ENCODE measurements around the gene CD300LB. TPM values are rescaled to one million over a fixed set of nuclear protein-coding genes. Genes with fewer than 3 reads are reported as not detected.

CD300LB gene
- total and polyA plus RNA-seq, 4 donors: 1.1 to 1.6 (median 1.3) TPM; not detected in 1

GRCh38 chr17:74555427-74555940, 24.2 kb upstream of the CD300LB start:
- Histone ChIP-seq H3K4me3 (ENCODE audit: low read length in 2 of 2) (no peak overlapping the region), H3K4me1 (ENCODE audit: control insufficient read depth in 1 of 2, insufficient read depth in 2 of 2, low read length in 2 of 2) (no peaks in the 10 kb centered on the region), H3K36me3 (ENCODE audit: control insufficient read depth in 1 of 2, insufficient read depth in 2 of 2, low read length in 1 of 2) (no peaks in the 10 kb centered on the region), H3K9me3 (ENCODE audit: control insufficient read depth, low read length) (peaks cover 1% of the 10 kb centered on the region), H3K27ac (ENCODE audit: low read depth in 1 of 2, low read length in 2 of 2) (no peak overlapping the region), H3K27me3 (ENCODE audit: control insufficient read depth in 1 of 2, insufficient read depth in 2 of 2, low read length in 1 of 2) (no peaks in the 10 kb centered on the region)
- ATAC-seq (ENCODE audit: low FRiP score) (no peak), DNase-seq (peak in 1 of 2 donors; percentile 41)
- WGBS, 2 donors: 63 to 67% methylated on average over 7 of the region's 7 CpGs
- intact Hi-C loops (cut with DNase I): no loop called here

DNA sequence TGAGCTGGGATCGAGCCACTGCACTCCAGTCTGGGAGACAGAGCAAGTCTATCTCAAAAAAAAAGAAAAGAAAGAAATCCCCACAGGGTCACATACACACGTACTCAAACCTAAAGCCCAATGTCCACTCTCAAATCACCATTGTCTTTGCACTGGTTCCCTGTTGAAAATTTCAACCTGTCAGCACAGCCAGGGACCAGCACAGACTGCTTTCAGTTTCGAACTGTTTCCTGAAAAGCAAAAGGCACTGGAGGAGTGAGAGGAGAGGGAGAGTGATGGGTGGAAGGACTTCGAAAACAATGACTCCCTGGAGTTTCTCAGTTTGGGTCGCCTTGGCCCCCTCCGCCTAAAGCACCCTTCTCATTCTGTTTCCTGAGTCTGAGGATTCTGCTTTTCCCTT, 23.6 kb upstream of the CD300LB start:
- peak in 1 of 2 donors; percentile 24 for DNase-seq
- WGBS, 2 donors: 42 to 53% methylated on average over 6 of the region's 6 CpGs

GRCh38 chr17:74552037-74552436, 20.8 kb upstream of the CD300LB start:
- Histone ChIP-seq H3K4me1 (ENCODE audit: control insufficient read depth in 1 of 2, insufficient read depth in 2 of 2, low read length in 2 of 2) (no peaks in the 10 kb centered on the region), H3K9me3 (ENCODE audit: control insufficient read depth, low read length) (no peaks in the 10 kb centered on the region), H3K4me3 (ENCODE audit: low read length in 2 of 2) (no peak overlapping the region), H3K27ac (ENCODE audit: low read depth in 1 of 2, low read length in 2 of 2) (no peak overlapping the region), H3K27me3 (ENCODE audit: control insufficient read depth in 1 of 2, insufficient read depth in 2 of 2, low read length in 1 of 2) (no peaks in the 10 kb centered on the region), H3K36me3 (ENCODE audit: control insufficient read depth in 1 of 2, insufficient read depth in 2 of 2, low read length in 1 of 2) (no peaks in the 10 kb centered on the region)
- 42 to 44% methylated on average over 7 of the region's 7 CpGs for WGBS, 2 donors
- intact Hi-C loops (cut with DNase I): no loop called here
- DNase-seq (no peak), ATAC-seq (ENCODE audit: low FRiP score) (no peak)

More for the DNA sequence above, 23.6 kb upstream of the CD300LB start:
- ATAC-seq (ENCODE audit: low FRiP score): no peak
- Histone ChIP-seq H3K4me3 (ENCODE audit: low read length in 2 of 2) (no peak overlapping the region), H3K27me3 (ENCODE audit: control insufficient read depth in 1 of 2, insufficient read depth in 2 of 2, low read length in 1 of 2) (no peaks in the 10 kb centered on the region), H3K36me3 (ENCODE audit: control insufficient read depth in 1 of 2, insufficient read depth in 2 of 2, low read length in 1 of 2) (no peaks in the 10 kb centered on the region), H3K27ac (ENCODE audit: low read depth in 1 of 2, low read length in 2 of 2) (no peak overlapping the region), H3K4me1 (ENCODE audit: control insufficient read depth in 1 of 2, insufficient read depth in 2 of 2, low read length in 2 of 2) (no peaks in the 10 kb centered on the region), H3K9me3 (ENCODE audit: control insufficient read depth, low read length) (peaks cover 1% of the 10 kb centered on the region)
- intact Hi-C loops (cut with DNase I): no loop called here

- H3K4me3 ChIP-seq (ENCODE audit: low read length in 2 of 2): no peak overlapping the region
- WGBS, 2 donors: 82 to 84% methylated on average over 15 of the region's 15 CpGs
- no peak for ATAC-seq (ENCODE audit: low FRiP score)
- no peak for DNase-seq
- intact Hi-C loops (cut with DNase I): no loop called here
- no peaks in the 10 kb centered on the region for H3K4me1 ChIP-seq (ENCODE audit: control insufficient read depth in 1 of 2, insufficient read depth in 2 of 2, low read length in 2 of 2)
- no peaks in the 10 kb centered on the region for H3K9me3 ChIP-seq (ENCODE audit: control insufficient read depth, low read length)
- H3K27ac ChIP-seq (ENCODE audit: low read depth in 1 of 2, low read length in 2 of 2): no peak overlapping the region
- H3K36me3 ChIP-seq (ENCODE audit: control insufficient read depth in 1 of 2, insufficient read depth in 2 of 2, low read length in 1 of 2): no peaks in the 10 kb centered on the region
- no peaks in the 10 kb centered on the region for H3K27me3 ChIP-seq (ENCODE audit: control insufficient read depth in 1 of 2, insufficient read depth in 2 of 2, low read length in 1 of 2)
Observed at GRCh38 chr17:74550602-74551001, 19.3 kb upstream of the CD300LB start.

- Histone ChIP-seq H3K27me3 (ENCODE audit: control insufficient read depth in 1 of 2, insufficient read depth in 2 of 2, low read length in 1 of 2) (no peaks in the 10 kb centered on the region), H3K4me1 (ENCODE audit: control insufficient read depth in 1 of 2, insufficient read depth in 2 of 2, low read length in 2 of 2) (no peaks in the 10 kb centered on the region), H3K9me3 (ENCODE audit: control insufficient read depth, low read length) (no peaks in the 10 kb centered on the region), H3K36me3 (ENCODE audit: control insufficient read depth in 1 of 2, insufficient read depth in 2 of 2, low read length in 1 of 2) (no peaks in the 10 kb centered on the region), H3K4me3 (ENCODE audit: low read length in 2 of 2) (no peak overlapping the region), H3K27ac (ENCODE audit: low read depth in 1 of 2, low read length in 2 of 2) (no peak overlapping the region)
- intact Hi-C loops (cut with DNase I): no loop called here
- ATAC-seq (ENCODE audit: low FRiP score): no peak
- 65 to 77% methylated on average over 7 of the region's 7 CpGs for WGBS, 2 donors
- no peak for DNase-seq
Observed at GRCh38 chr17:74549343-74549742, 18.1 kb upstream of the CD300LB start.

- Histone ChIP-seq H3K4me3 (ENCODE audit: low read length in 2 of 2) (no peak overlapping the region), H3K4me1 (ENCODE audit: control insufficient read depth in 1 of 2, insufficient read depth in 2 of 2, low read length in 2 of 2) (no peaks in the 10 kb centered on the region), H3K27me3 (ENCODE audit: control insufficient read depth in 1 of 2, insufficient read depth in 2 of 2, low read length in 1 of 2) (no peaks in the 10 kb centered on the region), H3K9me3 (ENCODE audit: control insufficient read depth, low read length) (no peaks in the 10 kb centered on the region), H3K36me3 (ENCODE audit: control insufficient read depth in 1 of 2, insufficient read depth in 2 of 2, low read length in 1 of 2) (no peaks in the 10 kb centered on the region), H3K27ac (ENCODE audit: low read depth in 1 of 2, low read length in 2 of 2) (no peak overlapping the region)
- WGBS, 2 donors: 76 to 79% methylated on average over 3 of the region's 3 CpGs
- ATAC-seq (ENCODE audit: low FRiP score): no peak
- peak in 1 of 2 donors; percentile 12 for DNase-seq
- intact Hi-C loops (cut with DNase I): no loop called here
Observed at GRCh38 chr17:74547736-74548135, 16.5 kb upstream of the CD300LB start.

DNA sequence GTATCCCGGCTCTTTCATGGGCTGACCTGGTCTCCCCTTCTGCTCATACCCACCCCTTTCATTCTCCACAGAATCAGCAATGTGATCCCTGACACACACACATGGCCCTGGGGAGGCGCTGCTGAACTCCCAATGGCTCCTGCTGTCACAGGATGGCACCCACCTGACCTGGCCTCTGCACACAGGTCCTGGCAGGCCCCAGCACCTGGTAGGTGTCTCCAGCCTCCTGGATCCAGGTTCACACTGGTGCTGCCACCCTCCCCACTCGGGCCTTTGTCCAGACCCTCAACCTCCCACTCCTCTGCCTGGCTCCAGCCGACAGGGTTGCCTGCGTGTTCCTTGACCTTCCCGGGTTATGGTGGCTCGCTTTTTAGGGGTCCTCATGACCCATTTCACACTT, 16.0 kb upstream of the CD300LB start:
- H3K27ac ChIP-seq (ENCODE audit: low read depth in 1 of 2, low read length in 2 of 2): no peak overlapping the region
- 86 to 93% methylated on average over 7 of the region's 7 CpGs for WGBS, 2 donors
- H3K9me3 ChIP-seq (ENCODE audit: control insufficient read depth, low read length): no peaks in the 10 kb centered on the region
- H3K36me3 ChIP-seq (ENCODE audit: control insufficient read depth in 1 of 2, insufficient read depth in 2 of 2, low read length in 1 of 2): no peaks in the 10 kb centered on the region
- no peak overlapping the region for H3K4me3 ChIP-seq (ENCODE audit: low read length in 2 of 2)
- H3K27me3 ChIP-seq (ENCODE audit: control insufficient read depth in 1 of 2, insufficient read depth in 2 of 2, low read length in 1 of 2): no peaks in the 10 kb centered on the region
- DNase-seq: peak in 1 of 2 donors; percentile 26
- ATAC-seq (ENCODE audit: low FRiP score): no peak
- intact Hi-C loops (cut with DNase I): no loop called here
- H3K4me1 ChIP-seq (ENCODE audit: control insufficient read depth in 1 of 2, insufficient read depth in 2 of 2, low read length in 2 of 2): no peaks in the 10 kb centered on the region

- DNase-seq (peak in 1 of 2 donors; percentile 5), ATAC-seq (ENCODE audit: low FRiP score) (no peak)
- H3K4me3 ChIP-seq (ENCODE audit: low read length in 2 of 2): no peak overlapping the region
- 87% methylated on average over 7 of the region's 7 CpGs for WGBS, 2 donors
- no peaks in the 10 kb centered on the region for H3K4me1 ChIP-seq (ENCODE audit: control insufficient read depth in 1 of 2, insufficient read depth in 2 of 2, low read length in 2 of 2)
- H3K36me3 ChIP-seq (ENCODE audit: control insufficient read depth in 1 of 2, insufficient read depth in 2 of 2, low read length in 1 of 2): no peaks in the 10 kb centered on the region
- H3K27ac ChIP-seq (ENCODE audit: low read depth in 1 of 2, low read length in 2 of 2): no peak overlapping the region
- intact Hi-C loops (cut with DNase I): no loop called here
- H3K27me3 ChIP-seq (ENCODE audit: control insufficient read depth in 1 of 2, insufficient read depth in 2 of 2, low read length in 1 of 2): no peaks in the 10 kb centered on the region
- H3K9me3 ChIP-seq (ENCODE audit: control insufficient read depth, low read length): no peaks in the 10 kb centered on the region
Observed at GRCh38 chr17:74546586-74546985, 15.3 kb upstream of the CD300LB start.

GRCh38 chr17:74545843-74546230, 14.6 kb upstream of the CD300LB start, which contains the start of gene CD300C:
CD300C (minus strand) TSS chr17:74546115; CDS start chr17:74545782, 333 bp downstream.
- no peak for ATAC-seq (ENCODE audit: low FRiP score)
- no peaks in the 10 kb centered on the region for H3K4me1 ChIP-seq (ENCODE audit: control insufficient read depth in 1 of 2, insufficient read depth in 2 of 2, low read length in 2 of 2)
- no peak within 1 kb of the TSS for H3K27ac ChIP-seq (ENCODE audit: low read depth in 1 of 2, low read length in 2 of 2)
- DNase-seq: peak in 1 of 2 donors; percentile 78
- WGBS, 2 donors: 67 to 70% methylated on average over 5 of the region's 5 CpGs
- no peaks in the 10 kb centered on the region for H3K9me3 ChIP-seq (ENCODE audit: control insufficient read depth, low read length)
- H3K4me3 ChIP-seq (ENCODE audit: low read length in 2 of 2): no peak within 1 kb of the TSS
- H3K36me3 ChIP-seq (ENCODE audit: control insufficient read depth in 1 of 2, insufficient read depth in 2 of 2, low read length in 1 of 2): no peaks in the 10 kb centered on the region
- intact Hi-C loops (cut with DNase I): no loop called here
- H3K27me3 ChIP-seq (ENCODE audit: control insufficient read depth in 1 of 2, insufficient read depth in 2 of 2, low read length in 1 of 2): no peaks in the 10 kb centered on the region

All from aorta (tissue), 5 donors.